ENCODE results near the gene TMSB4X. TPM values are rescaled to one million over a fixed set of nuclear protein-coding genes. Genes with fewer than 3 reads are reported as not detected.

TMSB4X gene
- total RNA-seq, 1 donor from 2014 or later = 4,663 TPM

- Histone ChIP-seq H3K36me3 (no peaks in the 10 kb centered on the region), H3K27ac (no peak overlapping the region), H3K9me3 (no peaks in the 10 kb centered on the region), H3K27me3 (no peaks in the 10 kb centered on the region), H3K4me3 (no peak overlapping the region), H3K4me1 (no peaks in the 10 kb centered on the region)
- no peak for TF ChIP-seq CTCF (IDR thresholded peaks at IDR 0.05)
- no peak for DNase-seq
- intact Hi-C loops (cut with DNase I) = no loop called here
- ATAC-seq = no peak
Observed at GRCh38 chrX:13023567-13023966, 48.7 kb downstream of the TMSB4X start.

GRCh38 chrX:13023979-13024378, 49.1 kb downstream of the TMSB4X start:
- H3K27ac ChIP-seq = no peak overlapping the region
- no peaks in the 10 kb centered on the region for H3K4me1 ChIP-seq
- TF ChIP-seq CTCF (IDR thresholded peaks at IDR 0.05) = no peak
- intact Hi-C loops (cut with DNase I) = no loop called here
- no peaks in the 10 kb centered on the region for H3K36me3 ChIP-seq
- no peak for ATAC-seq
- H3K27me3 ChIP-seq = no peaks in the 10 kb centered on the region
- H3K4me3 ChIP-seq = no peak overlapping the region
- H3K9me3 ChIP-seq = no peaks in the 10 kb centered on the region
- no peak for DNase-seq

- H3K27me3 ChIP-seq = no peaks in the 10 kb centered on the region
- H3K9me3 ChIP-seq = no peaks in the 10 kb centered on the region
- DNase-seq = no peak
- TF ChIP-seq CTCF (IDR thresholded peaks at IDR 0.05) = no peak
- no peak overlapping the region for H3K27ac ChIP-seq
- no peak for ATAC-seq
- no peaks in the 10 kb centered on the region for H3K36me3 ChIP-seq
- peaks cover 8% of the 10 kb centered on the region for H3K4me1 ChIP-seq
- H3K4me3 ChIP-seq = no peak overlapping the region
- intact Hi-C loops (cut with DNase I) = no loop called here
Observed at GRCh38 chrX:13024986-13025385, 50.1 kb downstream of the TMSB4X start.

Other genes with a start within 250 kb of the TMSB4X start
- 25.5 TPM for gene PRPS2, start 183.7 kb upstream of the TMSB4X start, total RNA-seq
- gene TLR7, start 108.0 kb upstream of the TMSB4X start, total RNA-seq = 3.1 TPM
- gene TLR8, start 68.5 kb upstream of the TMSB4X start, total RNA-seq = 17.8 TPM
- not detected for gene FAM9C, start 69.5 kb downstream of the TMSB4X start, total RNA-seq